Activated naive CD4-positive, alpha-beta T cell treated with anti-CD3 and anti-CD28 coated beads for 36 hours (primary cell): Measurements from ENCODE around the gene SGPP2. TPM values are rescaled to one million over a fixed set of nuclear protein-coding genes. Genes with fewer than 3 reads are reported as not detected.
"Not testable (repeated sequence)": the region's sequence is repeated elsewhere in the genome, so short reads cannot be mapped to it uniquely, and the experiment has no call there.

Experiments
- CTCF ChIA-PET: fragments of 350-600 bp; sonication (Branson Sonifier 250); formaldehyde crosslinking; loops from one replicate; lab custom pipeline; 2021; ENCODE audit warnings: antibody characterized with exemption; lab: Charles Lee
- DNase-seq: peaks from one replicate; pipeline ENCODE4 v3.0.0-alpha.2; 2020
- H3K27ac Mint-ChIP-seq: one replicate; pipeline ENCODE4 v1.8.0; 2021; ENCODE audit warnings: mild to moderate bottlenecking, mixed read lengths
- H3K27me3 Mint-ChIP-seq: one replicate; pipeline ENCODE4 v1.8.0; 2021; ENCODE audit warnings: low read depth, mixed read lengths
- H3K36me3 Mint-ChIP-seq: one replicate; pipeline ENCODE4 v1.8.0; 2021; ENCODE audit warnings: low read depth, mixed read lengths
- H3K4me1 Mint-ChIP-seq: one replicate; pipeline ENCODE4 v1.8.0; 2021; ENCODE audit warnings: low read depth, mixed read lengths
- H3K4me3 Mint-ChIP-seq: one replicate; pipeline ENCODE4 v1.8.0; 2021; ENCODE audit warnings: mild to moderate bottlenecking, moderate library complexity, mixed read lengths
- H3K9me3 Mint-ChIP-seq: one replicate; pipeline ENCODE4 v1.8.0; 2021; ENCODE audit warnings: mixed read lengths
- intact Hi-C: fragments of 100-400 bp; cut with micrococcal nuclease; formaldehyde crosslinking; loops from one replicate; pipeline ENCODE4 v1.15.1; 2023
- total RNA-seq, 2 experiments: library from RNA; stranded (reverse); gene quantifications; one replicate each; pipeline ENCODE4 v1.2.3, GENCODE V29; 2021

SGPP2 gene
- total RNA-seq, 2 experiments from 2014 or later, result 7.0 to 7.1 TPM

DNA sequence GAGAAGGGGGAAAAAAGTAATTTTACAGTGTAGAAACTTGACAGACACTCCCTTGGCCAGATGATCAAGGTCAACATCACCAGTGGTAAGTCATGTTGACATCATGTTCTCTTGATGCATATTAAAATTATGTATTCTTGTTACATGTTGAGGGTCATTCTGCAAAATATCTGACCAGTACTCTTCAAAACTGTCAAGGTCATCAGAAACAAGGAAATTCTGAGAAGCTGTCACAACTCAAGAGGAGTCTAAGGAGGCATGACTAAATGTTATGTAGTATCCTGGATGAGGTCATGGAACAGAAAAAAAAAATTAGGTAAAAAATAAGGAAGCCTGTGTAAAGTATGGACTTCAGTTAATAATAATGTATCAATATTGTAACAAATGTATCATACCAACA, 6.3 kb downstream of the SGPP2 start:
- Mint-ChIP-seq H3K4me1 (peaks cover 21% of the 10 kb centered on the region), H3K9me3 (peaks cover 9% of the 10 kb centered on the region), H3K36me3 (peaks cover 8% of the 10 kb centered on the region), H3K4me3 (no peak overlapping the region), H3K27ac (no peak overlapping the region), H3K27me3 (peaks cover 25% of the 10 kb centered on the region)
- intact Hi-C loops, result no loop called here
- no peak for DNase-seq
- CTCF ChIA-PET, result no interaction called here

- no peak for DNase-seq
- Mint-ChIP-seq H3K27me3 (peaks cover 17% of the 10 kb centered on the region), H3K9me3 (peaks cover 9% of the 10 kb centered on the region), H3K4me3 (no peak overlapping the region), H3K27ac (no peak overlapping the region), H3K36me3 (peaks cover 8% of the 10 kb centered on the region), H3K4me1 (peaks cover 14% of the 10 kb centered on the region)
- intact Hi-C loops, result no loop called here
- CTCF ChIA-PET, result no interaction called here
Observed at GRCh38 chr2:222431869-222432268, 7.5 kb downstream of the SGPP2 start.

DNA sequence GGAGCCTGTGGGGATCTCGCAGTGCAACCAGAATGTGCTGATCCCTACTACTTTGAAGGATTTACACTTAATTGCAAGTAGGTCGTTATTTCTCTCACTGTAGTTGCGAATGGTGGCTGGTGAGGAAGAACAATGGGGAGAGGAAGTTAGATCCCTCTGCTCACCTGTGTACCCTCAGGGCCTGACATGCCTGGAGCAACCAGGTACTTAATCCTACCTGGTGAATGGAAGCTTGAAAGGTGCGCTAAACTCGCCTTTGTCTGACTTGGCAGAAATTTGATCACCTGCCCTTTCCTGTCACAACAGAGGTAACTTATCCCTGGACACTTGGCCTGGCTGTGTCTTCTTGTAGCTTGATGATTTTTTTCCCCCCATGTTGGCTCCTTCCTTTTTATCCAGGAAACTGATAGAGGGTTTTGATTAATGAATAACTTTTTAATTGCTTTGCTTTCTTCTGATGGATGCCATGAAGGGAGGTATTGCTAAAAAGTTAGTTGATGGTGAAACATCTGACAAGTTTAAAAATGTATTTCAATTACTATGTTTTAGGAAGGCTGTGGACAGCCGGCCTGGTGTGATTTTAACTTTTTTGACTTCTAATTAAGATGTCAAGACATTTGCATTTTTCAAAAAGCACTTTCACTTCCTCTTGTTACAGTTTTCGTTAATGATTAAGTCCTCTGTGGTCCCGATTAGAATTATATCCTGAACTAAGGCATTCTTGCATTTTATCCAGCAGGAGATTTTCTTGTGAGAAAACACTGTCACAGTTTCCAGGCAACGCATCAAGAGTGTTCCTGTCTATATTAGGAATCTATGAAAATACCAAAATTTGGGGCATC, 9.2 kb downstream of the SGPP2 start:
- peaks cover 2% of the 10 kb centered on the region for H3K4me1 Mint-ChIP-seq
- CTCF ChIA-PET, result no interaction called here
- H3K27me3 Mint-ChIP-seq, result peaks cover 8% of the 10 kb centered on the region
- no peak overlapping the region for H3K4me3 Mint-ChIP-seq
- peaks cover 9% of the 10 kb centered on the region for H3K9me3 Mint-ChIP-seq
- intact Hi-C loops, result no loop called here
- DNase-seq, result no peak
- peaks cover 4% of the 10 kb centered on the region for H3K36me3 Mint-ChIP-seq
- no peak overlapping the region for H3K27ac Mint-ChIP-seq

GRCh38 chr2:222434204-222434603, 9.9 kb downstream of the SGPP2 start:
- CTCF ChIA-PET, result no interaction called here
- intact Hi-C loops, result no loop called here
- no peak for DNase-seq
- no peak overlapping the region for H3K27ac Mint-ChIP-seq
- peaks cover 2% of the 10 kb centered on the region for H3K4me1 Mint-ChIP-seq
- peaks cover 4% of the 10 kb centered on the region for H3K36me3 Mint-ChIP-seq
- H3K9me3 Mint-ChIP-seq, result peaks cover 9% of the 10 kb centered on the region
- H3K4me3 Mint-ChIP-seq, result no peak overlapping the region
- H3K27me3 Mint-ChIP-seq, result peaks cover 8% of the 10 kb centered on the region

DNA sequence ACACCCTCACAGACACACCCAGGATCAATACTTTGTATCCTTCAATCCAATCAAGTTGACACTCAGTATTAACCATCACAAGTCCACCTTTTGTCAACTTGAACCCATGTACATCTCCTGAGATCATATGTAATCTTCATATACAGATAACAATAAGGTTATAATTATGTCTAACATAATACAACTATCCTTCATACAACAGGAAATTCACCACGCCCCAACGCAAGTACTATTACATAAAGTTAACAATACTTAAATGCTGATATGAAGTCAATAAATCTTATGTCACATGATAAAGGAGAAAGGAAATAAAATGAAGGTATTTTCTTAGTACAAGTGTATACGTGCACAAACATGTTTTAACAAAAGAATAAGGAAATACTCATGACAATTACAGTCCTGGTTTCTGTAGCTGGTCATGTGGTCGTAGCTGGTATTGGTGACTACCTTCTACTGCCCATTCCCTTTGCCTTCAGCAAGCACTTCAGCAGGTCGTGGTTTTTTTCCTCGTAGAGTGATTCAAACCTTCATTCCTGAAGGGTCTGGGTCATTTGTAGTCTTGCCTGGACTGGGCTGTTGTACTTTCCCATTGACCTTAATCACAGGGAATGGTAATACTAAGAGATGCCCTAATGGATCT, 11.2 kb downstream of the SGPP2 start:
- H3K27me3 Mint-ChIP-seq, H3K4me3 Mint-ChIP-seq, H3K9me3 Mint-ChIP-seq, H3K36me3 Mint-ChIP-seq, DNase-seq, H3K4me1 Mint-ChIP-seq, H3K27ac Mint-ChIP-seq, intact Hi-C loops, CTCF ChIA-PET: not testable (repeated sequence)

DNA sequence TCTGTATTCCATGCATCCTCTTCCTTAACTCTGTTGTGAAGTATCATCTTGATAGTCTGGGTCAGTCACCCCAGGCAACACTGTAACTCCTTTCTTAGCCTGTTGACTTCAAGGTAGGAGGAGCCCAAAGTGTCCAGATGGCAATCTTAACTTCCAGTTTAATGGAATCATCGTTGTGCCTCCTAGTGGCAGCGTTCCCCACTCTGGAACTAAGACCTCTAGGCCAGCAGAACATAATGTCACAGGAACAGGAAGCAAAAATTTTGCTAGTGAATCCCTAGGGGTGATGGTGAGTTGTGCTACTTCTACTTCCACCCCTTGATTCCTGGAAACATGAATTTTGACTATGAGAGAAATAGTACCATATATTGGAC, 11.7 kb downstream of the SGPP2 start:
- H3K4me1 Mint-ChIP-seq, result peaks cover 2% of the 10 kb centered on the region
- DNase-seq, result no peak
- H3K27me3 Mint-ChIP-seq, result peaks cover 6% of the 10 kb centered on the region
- H3K4me3 Mint-ChIP-seq, result no peak overlapping the region
- no peaks in the 10 kb centered on the region for H3K9me3 Mint-ChIP-seq
- CTCF ChIA-PET, result no interaction called here
- no peak overlapping the region for H3K27ac Mint-ChIP-seq
- intact Hi-C loops, result no loop called here
- H3K36me3 Mint-ChIP-seq, result no peaks in the 10 kb centered on the region

GRCh38 chr2:222439692-222440091, 15.3 kb downstream of the SGPP2 start:
- no peaks in the 10 kb centered on the region for H3K9me3 Mint-ChIP-seq
- no peak overlapping the region for H3K27ac Mint-ChIP-seq
- H3K36me3 Mint-ChIP-seq, result no peaks in the 10 kb centered on the region
- no peak overlapping the region for H3K4me3 Mint-ChIP-seq
- H3K27me3 Mint-ChIP-seq, result peaks cover 4% of the 10 kb centered on the region
- DNase-seq, result no peak
- no peaks in the 10 kb centered on the region for H3K4me1 Mint-ChIP-seq
- intact Hi-C loops, result no loop called here
- CTCF ChIA-PET, result no interaction called here

- Mint-ChIP-seq H3K4me3 (no peak overlapping the region), H3K36me3 (no peaks in the 10 kb centered on the region), H3K9me3 (no peaks in the 10 kb centered on the region), H3K27ac (no peak overlapping the region), H3K27me3 (peaks cover 7% of the 10 kb centered on the region), H3K4me1 (no peaks in the 10 kb centered on the region)
- intact Hi-C loops, result no loop called here
- CTCF ChIA-PET, result no interaction called here
- no peak for DNase-seq
Observed at GRCh38 chr2:222440673-222441422, 16.5 kb downstream of the SGPP2 start.

- intact Hi-C loops, result no loop called here
- H3K4me1 Mint-ChIP-seq, result no peaks in the 10 kb centered on the region
- H3K27me3 Mint-ChIP-seq, result peaks cover 11% of the 10 kb centered on the region
- no peak for DNase-seq
- CTCF ChIA-PET, result no interaction called here
- H3K4me3 Mint-ChIP-seq, result no peak overlapping the region
- H3K36me3 Mint-ChIP-seq, result no peaks in the 10 kb centered on the region
- H3K27ac Mint-ChIP-seq, result no peak overlapping the region
- no peaks in the 10 kb centered on the region for H3K9me3 Mint-ChIP-seq
Observed at GRCh38 chr2:222442665-222443064, 18.3 kb downstream of the SGPP2 start.

- Mint-ChIP-seq H3K27me3 (peaks cover 13% of the 10 kb centered on the region), H3K27ac (no peak overlapping the region), H3K36me3 (no peaks in the 10 kb centered on the region), H3K4me1 (no peaks in the 10 kb centered on the region), H3K4me3 (no peak overlapping the region), H3K9me3 (no peaks in the 10 kb centered on the region)
- intact Hi-C loops, result no loop called here
- DNase-seq, result no peak
- CTCF ChIA-PET, result no interaction called here
Observed at GRCh38 chr2:222445227-222445626, 20.9 kb downstream of the SGPP2 start.

DNA sequence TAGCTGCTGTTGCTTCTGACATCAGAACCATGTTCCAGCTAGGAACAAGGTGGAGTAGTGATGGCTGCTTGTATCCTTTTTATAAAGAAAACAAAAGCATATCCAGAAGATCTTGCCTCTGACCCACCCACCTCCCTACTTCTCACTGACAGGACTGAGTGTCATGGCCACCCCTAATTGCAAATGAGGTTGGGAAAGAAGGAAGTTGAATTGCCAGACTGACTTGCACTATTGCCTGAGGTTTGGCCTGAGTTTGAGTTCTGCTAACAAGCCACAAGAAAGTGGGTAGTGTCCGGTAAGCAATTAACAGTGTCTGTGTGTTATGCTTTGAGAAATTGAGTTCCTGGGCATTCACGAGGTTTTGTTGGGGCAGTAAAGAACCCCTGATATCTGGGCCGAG, 22.8 kb downstream of the SGPP2 start:
- CTCF ChIA-PET, result no interaction called here
- no peaks in the 10 kb centered on the region for H3K4me1 Mint-ChIP-seq

GRCh38 chr2:222448748-222449181, 24.4 kb downstream of the SGPP2 start:
- H3K4me1 Mint-ChIP-seq, result no peaks in the 10 kb centered on the region
- H3K36me3 Mint-ChIP-seq, result no peaks in the 10 kb centered on the region
- H3K9me3 Mint-ChIP-seq, result no peaks in the 10 kb centered on the region
- no peak overlapping the region for H3K4me3 Mint-ChIP-seq
- no peak overlapping the region for H3K27ac Mint-ChIP-seq
- peaks cover 14% of the 10 kb centered on the region for H3K27me3 Mint-ChIP-seq
- intact Hi-C loops, result no loop called here
- DNase-seq, result no peak
- CTCF ChIA-PET, result no interaction called here

More for the DNA sequence above, 22.8 kb downstream of the SGPP2 start:
- H3K9me3 Mint-ChIP-seq, result no peaks in the 10 kb centered on the region
- no peak overlapping the region for H3K27ac Mint-ChIP-seq
- H3K27me3 Mint-ChIP-seq, result peaks cover 11% of the 10 kb centered on the region
- intact Hi-C loops, result no loop called here
- no peak for DNase-seq
- H3K36me3 Mint-ChIP-seq, result no peaks in the 10 kb centered on the region
- no peak overlapping the region for H3K4me3 Mint-ChIP-seq
